ENCODE results near the gene TMEM178B. TPM values are rescaled to one million over a fixed set of nuclear protein-coding genes. Genes with fewer than 3 reads are reported as not detected.

The TMEM178B gene
- total RNA-seq, 1 experiment from 2014 or later: 0.39 TPM

DNA sequence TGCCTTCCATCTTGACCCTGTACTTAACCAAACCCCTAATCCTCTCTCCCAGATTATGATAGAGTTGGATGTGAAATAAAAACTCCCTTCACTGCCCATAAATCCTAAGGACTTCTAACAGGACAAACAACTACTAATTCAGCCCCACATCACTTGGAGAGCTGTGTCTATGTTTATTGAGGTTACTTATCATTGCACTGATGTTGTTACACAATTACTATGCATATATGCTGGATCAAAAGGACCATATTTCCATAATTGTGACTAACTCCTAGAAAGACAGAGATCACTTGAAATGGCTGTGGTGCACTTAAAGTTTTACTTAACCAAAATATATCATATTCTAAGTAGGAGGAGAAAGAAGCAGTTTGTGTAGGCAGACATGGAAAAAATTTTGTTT is 332.5 kb downstream of the TMEM178B start:
- TF ChIP-seq SIN3A (IDR thresholded peaks at IDR 0.05; ENCODE audit: borderline replicate concordance, insufficient read depth, low read depth, low read length): no peak
- no peak for TF ChIP-seq POLR2AphosphoS5 (IDR thresholded peaks at IDR 0.05; ENCODE audit: low read depth, low read length)
- TF ChIP-seq, protein P1, sequence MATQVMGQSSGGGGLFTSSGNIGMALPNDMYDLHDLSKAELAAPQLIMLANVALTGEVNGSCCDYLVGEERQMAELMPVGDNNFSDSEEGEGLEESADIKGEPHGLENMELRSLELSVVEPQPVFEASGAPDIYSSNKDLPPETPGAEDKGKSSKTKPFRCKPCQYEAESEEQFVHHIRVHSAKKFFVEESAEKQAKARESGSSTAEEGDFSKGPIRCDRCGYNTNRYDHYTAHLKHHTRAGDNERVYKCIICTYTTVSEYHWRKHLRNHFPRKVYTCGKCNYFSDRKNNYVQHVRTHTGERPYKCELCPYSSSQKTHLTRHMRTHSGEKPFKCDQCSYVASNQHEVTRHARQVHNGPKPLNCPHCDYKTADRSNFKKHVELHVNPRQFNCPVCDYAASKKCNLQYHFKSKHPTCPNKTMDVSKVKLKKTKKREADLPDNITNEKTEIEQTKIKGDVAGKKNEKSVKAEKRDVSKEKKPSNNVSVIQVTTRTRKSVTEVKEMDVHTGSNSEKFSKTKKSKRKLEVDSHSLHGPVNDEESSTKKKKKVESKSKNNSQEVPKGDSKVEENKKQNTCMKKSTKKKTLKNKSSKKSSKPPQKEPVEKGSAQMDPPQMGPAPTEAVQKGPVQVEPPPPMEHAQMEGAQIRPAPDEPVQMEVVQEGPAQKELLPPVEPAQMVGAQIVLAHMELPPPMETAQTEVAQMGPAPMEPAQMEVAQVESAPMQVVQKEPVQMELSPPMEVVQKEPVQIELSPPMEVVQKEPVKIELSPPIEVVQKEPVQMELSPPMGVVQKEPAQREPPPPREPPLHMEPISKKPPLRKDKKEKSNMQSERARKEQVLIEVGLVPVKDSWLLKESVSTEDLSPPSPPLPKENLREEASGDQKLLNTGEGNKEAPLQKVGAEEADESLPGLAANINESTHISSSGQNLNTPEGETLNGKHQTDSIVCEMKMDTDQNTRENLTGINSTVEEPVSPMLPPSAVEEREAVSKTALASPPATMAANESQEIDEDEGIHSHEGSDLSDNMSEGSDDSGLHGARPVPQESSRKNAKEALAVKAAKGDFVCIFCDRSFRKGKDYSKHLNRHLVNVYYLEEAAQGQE (IDR thresholded peaks at IDR 0.05; ENCODE audit: insufficient read depth in 1 of 2, low read depth in 2 of 2, low read length in 1 of 2): no peak
- TF ChIP-seq, protein P2, sequence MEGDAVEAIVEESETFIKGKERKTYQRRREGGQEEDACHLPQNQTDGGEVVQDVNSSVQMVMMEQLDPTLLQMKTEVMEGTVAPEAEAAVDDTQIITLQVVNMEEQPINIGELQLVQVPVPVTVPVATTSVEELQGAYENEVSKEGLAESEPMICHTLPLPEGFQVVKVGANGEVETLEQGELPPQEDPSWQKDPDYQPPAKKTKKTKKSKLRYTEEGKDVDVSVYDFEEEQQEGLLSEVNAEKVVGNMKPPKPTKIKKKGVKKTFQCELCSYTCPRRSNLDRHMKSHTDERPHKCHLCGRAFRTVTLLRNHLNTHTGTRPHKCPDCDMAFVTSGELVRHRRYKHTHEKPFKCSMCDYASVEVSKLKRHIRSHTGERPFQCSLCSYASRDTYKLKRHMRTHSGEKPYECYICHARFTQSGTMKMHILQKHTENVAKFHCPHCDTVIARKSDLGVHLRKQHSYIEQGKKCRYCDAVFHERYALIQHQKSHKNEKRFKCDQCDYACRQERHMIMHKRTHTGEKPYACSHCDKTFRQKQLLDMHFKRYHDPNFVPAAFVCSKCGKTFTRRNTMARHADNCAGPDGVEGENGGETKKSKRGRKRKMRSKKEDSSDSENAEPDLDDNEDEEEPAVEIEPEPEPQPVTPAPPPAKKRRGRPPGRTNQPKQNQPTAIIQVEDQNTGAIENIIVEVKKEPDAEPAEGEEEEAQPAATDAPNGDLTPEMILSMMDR (IDR thresholded peaks at IDR 0.05): no peak
- TF ChIP-seq TCF7L2 (IDR thresholded peaks at IDR 0.05; ENCODE audit: low read depth, low read length): no peak
- intact Hi-C loops (cut with micrococcal nuclease; ENCODE audit: unreplicated experiment): no loop called here
- H3K4me3 ChIP-seq (ENCODE audit: low read depth in 2 of 2, low read length in 2 of 2): no peak overlapping the region
- no peak overlapping the region for H3K27ac ChIP-seq (ENCODE audit: low read length)
- no peaks in the 10 kb centered on the region for H3K4me1 ChIP-seq (ENCODE audit: control insufficient read depth, insufficient read depth, low read length)
- in situ Hi-C loops (cut with HindIII; ENCODE audit: low pct_unique_long_range_greater_than_20kb, low sequenced_read_pairs): no loop called here
- no TSS peak for BruUV-seq (replicated peaks)
- H3K27me3 ChIP-seq (ENCODE audit: control insufficient read depth, insufficient read depth, low read length): peaks cover 4% of the 10 kb centered on the region
- no peaks in the 10 kb centered on the region for H3K9me3 ChIP-seq (ENCODE audit: control insufficient read depth, insufficient read depth, low read depth, low read length)
- no peak for ATAC-seq
- no peaks in the 10 kb centered on the region for H3K36me3 ChIP-seq (ENCODE audit: control insufficient read depth, insufficient read depth, low read length)
- ChIA-PET CTCF (no interaction called here), POLR2A (no interaction called here)
- DNase-seq (ENCODE audit: low read depth, low spot score): no peak

DNA sequence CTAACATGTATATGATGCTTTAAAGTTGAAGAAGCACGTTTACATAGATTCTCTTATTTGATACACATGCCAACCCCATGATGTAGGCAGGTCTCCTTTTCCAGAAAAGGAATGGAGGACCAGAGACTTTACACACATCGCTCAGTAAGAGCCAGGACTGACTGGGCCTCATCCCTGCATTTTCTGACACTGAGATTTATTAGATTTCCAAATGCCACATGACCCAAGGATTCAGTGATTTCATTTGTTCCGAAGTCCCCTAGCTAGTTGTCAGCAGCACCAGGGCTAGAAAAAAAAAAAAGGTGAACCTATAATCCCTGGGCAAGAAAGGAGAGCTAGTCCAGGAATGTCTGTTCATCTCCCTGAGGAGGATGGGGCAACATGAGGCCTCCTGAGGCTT is 334.0 kb downstream of the TMEM178B start:
- Histone ChIP-seq H3K36me3 (ENCODE audit: control insufficient read depth, insufficient read depth, low read length) (no peaks in the 10 kb centered on the region), H3K27me3 (ENCODE audit: control insufficient read depth, insufficient read depth, low read length) (peaks cover 4% of the 10 kb centered on the region), H3K27ac (ENCODE audit: low read length) (no peak overlapping the region), H3K9me3 (ENCODE audit: control insufficient read depth, insufficient read depth, low read depth, low read length) (no peaks in the 10 kb centered on the region), H3K4me3 (ENCODE audit: low read depth in 2 of 2, low read length in 2 of 2) (no peak overlapping the region), H3K4me1 (ENCODE audit: control insufficient read depth, insufficient read depth, low read length) (no peaks in the 10 kb centered on the region)
- DNase-seq (ENCODE audit: low read depth, low spot score): no peak
- ChIA-PET POLR2A (no interaction called here), CTCF (interaction anchor here (0.7 kb wide), 1 partner anchor 11 kb away, joined by 4 read pairs; no protein-coding TSS in a partner anchor)
- in situ Hi-C loops (cut with HindIII; ENCODE audit: low pct_unique_long_range_greater_than_20kb, low sequenced_read_pairs) (no loop called here), intact Hi-C loops (cut with micrococcal nuclease; ENCODE audit: unreplicated experiment) (no loop called here)
- no peak for ATAC-seq
- BruUV-seq (replicated peaks): no TSS peak
- no peak for TF ChIP-seq SIN3A (IDR thresholded peaks at IDR 0.05; ENCODE audit: borderline replicate concordance, insufficient read depth, low read depth, low read length)
- TF ChIP-seq, protein P1 (IDR thresholded peaks at IDR 0.05; ENCODE audit: insufficient read depth in 1 of 2, low read depth in 2 of 2, low read length in 1 of 2): no peak
- no peak for TF ChIP-seq TCF7L2 (IDR thresholded peaks at IDR 0.05; ENCODE audit: low read depth, low read length)
- TF ChIP-seq, protein P2 (IDR thresholded peaks at IDR 0.05): no peak
- no peak for TF ChIP-seq POLR2AphosphoS5 (IDR thresholded peaks at IDR 0.05; ENCODE audit: low read depth, low read length)

Measured in Panc1 (cell line).